Peyer's patch (tissue), 4 donors: ENCODE data around the gene ARID5A.

Experiments
- POLR2A ChIP-seq, 2 donors: fragments of 450-650 bp; IDR thresholded peaks; one replicate each; pipeline ENCODE4 v1.5.1; 2017; ENCODE audit warnings: antibody characterized with exemption in 2 of 2, mild to moderate bottlenecking in 2 of 2, moderate library complexity in 2 of 2
- TF ChIP-seq, protein P1 (sequence below), 6 experiments: fragments of 450-650 bp in 4 of 6; fragments of 200-600 bp in 2 of 6; sonication (generic) in 1 of 6; IDR thresholded peaks; one replicate each; pipeline ENCODE4 v1.5.1; 2017 to 2019; ENCODE audit warnings: antibody characterized with exemption in 6 of 6, mild to moderate bottlenecking in 3 of 6, moderate library complexity in 1 of 6

- TF ChIP-seq POLR2A (IDR thresholded peaks at IDR 0.05), result no peak
- TF ChIP-seq, protein P1, sequence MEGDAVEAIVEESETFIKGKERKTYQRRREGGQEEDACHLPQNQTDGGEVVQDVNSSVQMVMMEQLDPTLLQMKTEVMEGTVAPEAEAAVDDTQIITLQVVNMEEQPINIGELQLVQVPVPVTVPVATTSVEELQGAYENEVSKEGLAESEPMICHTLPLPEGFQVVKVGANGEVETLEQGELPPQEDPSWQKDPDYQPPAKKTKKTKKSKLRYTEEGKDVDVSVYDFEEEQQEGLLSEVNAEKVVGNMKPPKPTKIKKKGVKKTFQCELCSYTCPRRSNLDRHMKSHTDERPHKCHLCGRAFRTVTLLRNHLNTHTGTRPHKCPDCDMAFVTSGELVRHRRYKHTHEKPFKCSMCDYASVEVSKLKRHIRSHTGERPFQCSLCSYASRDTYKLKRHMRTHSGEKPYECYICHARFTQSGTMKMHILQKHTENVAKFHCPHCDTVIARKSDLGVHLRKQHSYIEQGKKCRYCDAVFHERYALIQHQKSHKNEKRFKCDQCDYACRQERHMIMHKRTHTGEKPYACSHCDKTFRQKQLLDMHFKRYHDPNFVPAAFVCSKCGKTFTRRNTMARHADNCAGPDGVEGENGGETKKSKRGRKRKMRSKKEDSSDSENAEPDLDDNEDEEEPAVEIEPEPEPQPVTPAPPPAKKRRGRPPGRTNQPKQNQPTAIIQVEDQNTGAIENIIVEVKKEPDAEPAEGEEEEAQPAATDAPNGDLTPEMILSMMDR (IDR thresholded peaks at IDR 0.05), result no peak
These were observed 16.3 kb upstream of the ARID5A start for GRCh38 chr2:96520231-96520630.
